HepG2 (cell line): ENCODE results near the gene GPLD1. TPM values are rescaled to one million over a fixed set of nuclear protein-coding genes. Genes with fewer than 3 reads are reported as not detected.
A peak's percentile ranks its signal among the peaks of the same experiment; 100 is the strongest.

Experiments used
- BORCS8-MEF2B ChIP-seq: sonication (generic); formaldehyde crosslinking; IDR thresholded peaks from 2 replicates; pipeline ENCODE4 v1.8.0; 2022; ENCODE audit warnings: mild to moderate bottlenecking, missing genetic modification reagents
- CBX2 ChIP-seq, 2 experiments: fragments of 200-600 bp in 1 of 2; sonication (generic); formaldehyde crosslinking in 1 of 2; IDR thresholded peaks; 2 replicates each; pipeline versions ENCODE4 v1.7.0 to v1.8.1; 2018 to 2022; ENCODE audit warnings: low read depth in 2 of 2, low read length in 1 of 2, mild to moderate bottlenecking in 1 of 2, missing genetic modification reagents in 1 of 2
- CREM ChIP-seq, 2 experiments: sonication (generic) in 1 of 2; formaldehyde crosslinking in 1 of 2; IDR thresholded peaks; 2 replicates each; pipeline versions ENCODE4 v1.4.0 to v1.6.1; 2016 to 2020; ENCODE audit warnings: antibody characterized with exemption in 1 of 2, mild to moderate bottlenecking in 1 of 2, missing genetic modification reagents in 1 of 2
- EHMT2 ChIP-seq: fragments of 200-600 bp; sonication (generic); IDR thresholded peaks from 2 replicates; pipeline ENCODE4 v1.7.0; 2017; ENCODE audit warnings: antibody characterized with exemption, low read depth, low read length, borderline replicate concordance
- FOXK1 ChIP-seq: sonication (generic); formaldehyde crosslinking; IDR thresholded peaks from 2 replicates; pipeline ENCODE4 v1.4.0; 2020; ENCODE audit warnings: low read depth, missing genetic modification reagents, borderline replicate concordance
- HMG20B ChIP-seq: conservative IDR thresholded peaks from 2 replicates; pipeline ENCODE4 v1.6.1; 2016; ENCODE audit warnings: missing genetic modification reagents, missing compliant biosample characterization
- HNRNPL ChIP-seq: fragments of 200-400 bp; formaldehyde crosslinking; IDR thresholded peaks from 2 replicates; pipeline ENCODE4 v1.6.1; 2017; ENCODE audit warnings: mild to moderate bottlenecking, low read depth, low read length
- KAT7 ChIP-seq: IDR thresholded peaks from 2 replicates; pipeline ENCODE4 v1.6.1; 2018; ENCODE audit warnings: borderline replicate concordance, missing compliant biosample characterization
- SMARCE1 ChIP-seq: fragments of 450-650 bp; IDR thresholded peaks from 2 replicates; pipeline ENCODE4 v1.6.1; 2017; ENCODE audit warnings: borderline replicate concordance
- ZC3H4 ChIP-seq: sonication (generic); formaldehyde crosslinking; IDR thresholded peaks from 2 replicates; pipeline ENCODE4 v1.4.0; 2020; ENCODE audit warnings: missing genetic modification reagents, borderline replicate concordance
- ZFP90 ChIP-seq: sonication (generic); formaldehyde crosslinking; IDR thresholded peaks from 2 replicates; pipeline ENCODE4 v1.8.0; 2022; ENCODE audit warnings: missing genetic modification reagents, mild to moderate bottlenecking, inconsistent platforms, borderline replicate concordance
- ZNF556 ChIP-seq: sonication (generic); formaldehyde crosslinking; IDR thresholded peaks from 2 replicates; pipeline ENCODE4 v1.4.0; 2020; ENCODE audit warnings: mild to moderate bottlenecking, missing genetic modification reagents, borderline replicate concordance
- polyA plus RNA-seq, 8 experiments: library from polyadenylated mRNA; depleted of rRNA in 3 of 8; stranded (reverse) in 7 of 8; unstranded in 1 of 8; fragments of >200 nt; fragmentation: Illumina TruSeq in 4 of 8; extraction: Trizol in 4 of 8; gene quantifications; 2 replicates each; pipeline versions ENCODE4 v1.2.1 to v1.2.3, GENCODE V29; 2011 to 2016; ENCODE audit warnings: low read depth in 4 of 8, missing spikeins in 1 of 8, mixed read lengths in 1 of 8; ENCODE audit not compliant: insufficient read depth in 1 of 8
- total RNA-seq, 5 experiments: library from RNA; depleted of rRNA; stranded (reverse); fragments of >200 nt; fragmentation: Illumina TruSeq; extraction: Trizol; gene quantifications; 2 replicates each; pipeline ENCODE4 v1.2.3, GENCODE V29; 2016; ENCODE audit warnings: low read depth in 1 of 5
- TF ChIP-seq, protein P1 (sequence below): sonication (generic); formaldehyde crosslinking; IDR thresholded peaks from 2 replicates; pipeline ENCODE4 v1.5.0; 2020; ENCODE audit warnings: missing genetic modification reagents
- TF ChIP-seq, protein P2 (sequence below): sonication (generic); formaldehyde crosslinking; IDR thresholded peaks from 2 replicates; pipeline ENCODE4 v1.5.1; 2020; ENCODE audit warnings: missing genetic modification reagents, mild to moderate bottlenecking, borderline replicate concordance
- TF ChIP-seq, protein P3 (sequence below): sonication (generic); formaldehyde crosslinking; IDR thresholded peaks from 2 replicates; pipeline ENCODE4 v1.5.1; 2020; ENCODE audit warnings: missing genetic modification reagents, mild to moderate bottlenecking, borderline replicate concordance
- TF ChIP-seq, protein P4 (sequence below): sonication (generic); formaldehyde crosslinking; IDR thresholded peaks from 2 replicates; pipeline ENCODE4 v1.4.0; 2020; ENCODE audit warnings: missing genetic modification reagents, mild to moderate bottlenecking, borderline replicate concordance
- TF ChIP-seq, protein P5 (sequence below): sonication (generic); formaldehyde crosslinking; IDR thresholded peaks from 2 replicates; pipeline ENCODE4 v1.8.1; 2022; ENCODE audit warnings: low read depth, mild to moderate bottlenecking, missing genetic modification reagents

Gene GPLD1
- total and polyA plus RNA-seq, 2 of the 13 experiments (the other 11 are each of a cell fraction or from before 2014, with no cell fraction given), result 6.2 to 7.6 TPM

DNA sequence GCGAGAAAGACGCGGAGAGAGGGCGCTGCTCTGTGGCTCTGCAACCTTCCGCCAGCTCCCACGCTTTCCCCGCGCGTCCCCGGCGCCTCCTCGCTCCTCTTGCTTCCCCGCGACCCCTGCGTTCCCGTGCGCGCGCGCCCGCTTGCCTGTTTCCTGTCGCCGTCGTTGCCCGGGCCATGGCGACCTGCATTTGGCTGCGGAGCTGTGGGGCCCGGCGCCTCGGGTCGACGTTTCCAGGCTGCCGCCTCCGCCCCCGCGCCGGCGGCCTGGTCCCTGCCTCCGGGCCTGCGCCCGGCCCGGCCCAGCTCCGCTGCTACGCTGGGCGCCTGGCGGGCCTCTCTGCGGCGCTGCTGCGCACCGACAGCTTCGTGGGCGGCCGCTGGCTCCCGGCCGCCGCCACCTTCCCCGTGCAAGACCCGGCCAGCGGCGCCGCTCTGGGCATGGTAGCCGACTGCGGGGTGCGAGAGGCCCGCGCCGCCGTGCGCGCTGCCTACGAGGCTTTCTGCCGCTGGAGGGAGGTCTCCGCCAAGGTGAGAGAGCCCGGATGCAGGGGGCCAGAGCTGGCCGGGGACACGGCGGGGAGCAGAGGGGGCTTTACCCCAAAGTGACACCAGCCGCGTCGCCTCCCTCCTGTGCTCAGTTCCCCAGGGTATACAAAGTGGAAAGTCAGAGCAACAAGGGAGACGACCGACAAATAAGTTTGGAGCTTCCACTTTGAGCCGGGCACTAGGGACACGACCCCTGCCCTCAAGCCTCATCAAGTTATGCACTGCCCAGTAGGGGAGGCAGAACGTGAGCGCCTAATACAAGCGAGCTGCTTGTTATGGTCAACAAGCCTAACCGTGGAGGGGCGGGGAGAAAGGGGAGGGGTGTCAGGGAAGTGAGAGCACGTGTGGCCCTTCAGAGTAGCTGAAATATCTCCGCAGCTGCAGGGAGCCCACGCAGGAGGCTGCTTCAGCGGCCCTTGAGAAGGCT is 5.7 kb upstream of the GPLD1 start, which contains the start of gene ALDH5A1 (continued):
- 0 out of 2 replicates have a peak, but pooled peaks have one; percentile 57 for TF ChIP-seq HNRNPL
- peak; percentile 98 for TF ChIP-seq KAT7
- TF ChIP-seq ZC3H4, result no peak
- TF ChIP-seq, protein P1, sequence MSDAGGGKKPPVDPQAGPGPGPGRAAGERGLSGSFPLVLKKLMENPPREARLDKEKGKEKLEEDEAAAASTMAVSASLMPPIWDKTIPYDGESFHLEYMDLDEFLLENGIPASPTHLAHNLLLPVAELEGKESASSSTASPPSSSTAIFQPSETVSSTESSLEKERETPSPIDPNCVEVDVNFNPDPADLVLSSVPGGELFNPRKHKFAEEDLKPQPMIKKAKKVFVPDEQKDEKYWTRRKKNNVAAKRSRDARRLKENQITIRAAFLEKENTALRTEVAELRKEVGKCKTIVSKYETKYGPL (CRISPR knock-in tag), result 0 out of 2 replicates have a peak, but pooled peaks have one; percentile 61
- TF ChIP-seq, protein P2, sequence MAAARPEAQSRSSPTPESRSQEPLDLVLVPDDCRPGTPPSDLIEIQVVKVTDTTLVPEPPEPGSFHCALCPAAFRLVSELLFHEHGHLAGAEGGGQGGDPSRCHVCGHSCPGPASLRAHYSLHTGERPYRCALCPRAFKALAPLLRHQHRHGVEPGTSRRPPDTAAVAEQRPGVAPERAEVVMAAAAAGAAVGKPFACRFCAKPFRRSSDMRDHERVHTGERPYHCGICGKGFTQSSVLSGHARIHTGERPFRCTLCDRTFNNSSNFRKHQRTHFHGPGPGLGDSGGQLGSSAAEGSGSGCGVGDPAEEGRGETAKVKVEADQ (CRISPR knock-in tag), result peak; percentile 92; the same call in 1 of the 2 replicates
- no peak for TF ChIP-seq HMG20B (CRISPR knock-in tag)
- peak; percentile 90 for TF ChIP-seq ZFP90
- TF ChIP-seq BORCS8-MEF2B (CRISPR knock-in tag), result no peak; the same call in none of the 2 replicates
- TF ChIP-seq, protein P3, sequence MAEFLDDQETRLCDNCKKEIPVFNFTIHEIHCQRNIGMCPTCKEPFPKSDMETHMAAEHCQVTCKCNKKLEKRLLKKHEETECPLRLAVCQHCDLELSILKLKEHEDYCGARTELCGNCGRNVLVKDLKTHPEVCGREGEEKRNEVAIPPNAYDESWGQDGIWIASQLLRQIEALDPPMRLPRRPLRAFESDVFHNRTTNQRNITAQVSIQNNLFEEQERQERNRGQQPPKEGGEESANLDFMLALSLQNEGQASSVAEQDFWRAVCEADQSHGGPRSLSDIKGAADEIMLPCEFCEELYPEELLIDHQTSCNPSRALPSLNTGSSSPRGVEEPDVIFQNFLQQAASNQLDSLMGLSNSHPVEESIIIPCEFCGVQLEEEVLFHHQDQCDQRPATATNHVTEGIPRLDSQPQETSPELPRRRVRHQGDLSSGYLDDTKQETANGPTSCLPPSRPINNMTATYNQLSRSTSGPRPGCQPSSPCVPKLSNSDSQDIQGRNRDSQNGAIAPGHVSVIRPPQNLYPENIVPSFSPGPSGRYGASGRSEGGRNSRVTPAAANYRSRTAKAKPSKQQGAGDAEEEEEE (CRISPR knock-in tag), result no peak; the same call in 1 of the 2 replicates
- TF ChIP-seq CBX2 (IDR thresholded peaks at IDR 0.05; ENCODE audit: low read depth, low read length), result no peak
- TF ChIP-seq CBX2 (CRISPR knock-in tag; IDR thresholded peaks at IDR 0.05; ENCODE audit: low read depth), result no peak
- TF ChIP-seq, protein P4, sequence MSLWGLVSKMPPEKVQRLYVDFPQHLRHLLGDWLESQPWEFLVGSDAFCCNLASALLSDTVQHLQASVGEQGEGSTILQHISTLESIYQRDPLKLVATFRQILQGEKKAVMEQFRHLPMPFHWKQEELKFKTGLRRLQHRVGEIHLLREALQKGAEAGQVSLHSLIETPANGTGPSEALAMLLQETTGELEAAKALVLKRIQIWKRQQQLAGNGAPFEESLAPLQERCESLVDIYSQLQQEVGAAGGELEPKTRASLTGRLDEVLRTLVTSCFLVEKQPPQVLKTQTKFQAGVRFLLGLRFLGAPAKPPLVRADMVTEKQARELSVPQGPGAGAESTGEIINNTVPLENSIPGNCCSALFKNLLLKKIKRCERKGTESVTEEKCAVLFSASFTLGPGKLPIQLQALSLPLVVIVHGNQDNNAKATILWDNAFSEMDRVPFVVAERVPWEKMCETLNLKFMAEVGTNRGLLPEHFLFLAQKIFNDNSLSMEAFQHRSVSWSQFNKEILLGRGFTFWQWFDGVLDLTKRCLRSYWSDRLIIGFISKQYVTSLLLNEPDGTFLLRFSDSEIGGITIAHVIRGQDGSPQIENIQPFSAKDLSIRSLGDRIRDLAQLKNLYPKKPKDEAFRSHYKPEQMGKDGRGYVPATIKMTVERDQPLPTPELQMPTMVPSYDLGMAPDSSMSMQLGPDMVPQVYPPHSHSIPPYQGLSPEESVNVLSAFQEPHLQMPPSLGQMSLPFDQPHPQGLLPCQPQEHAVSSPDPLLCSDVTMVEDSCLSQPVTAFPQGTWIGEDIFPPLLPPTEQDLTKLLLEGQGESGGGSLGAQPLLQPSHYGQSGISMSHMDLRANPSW (CRISPR knock-in tag), result no peak
- peak; percentile 32; the same call in 1 of the 2 replicates for TF ChIP-seq FOXK1 (CRISPR knock-in tag)
- TF ChIP-seq, protein P5, sequence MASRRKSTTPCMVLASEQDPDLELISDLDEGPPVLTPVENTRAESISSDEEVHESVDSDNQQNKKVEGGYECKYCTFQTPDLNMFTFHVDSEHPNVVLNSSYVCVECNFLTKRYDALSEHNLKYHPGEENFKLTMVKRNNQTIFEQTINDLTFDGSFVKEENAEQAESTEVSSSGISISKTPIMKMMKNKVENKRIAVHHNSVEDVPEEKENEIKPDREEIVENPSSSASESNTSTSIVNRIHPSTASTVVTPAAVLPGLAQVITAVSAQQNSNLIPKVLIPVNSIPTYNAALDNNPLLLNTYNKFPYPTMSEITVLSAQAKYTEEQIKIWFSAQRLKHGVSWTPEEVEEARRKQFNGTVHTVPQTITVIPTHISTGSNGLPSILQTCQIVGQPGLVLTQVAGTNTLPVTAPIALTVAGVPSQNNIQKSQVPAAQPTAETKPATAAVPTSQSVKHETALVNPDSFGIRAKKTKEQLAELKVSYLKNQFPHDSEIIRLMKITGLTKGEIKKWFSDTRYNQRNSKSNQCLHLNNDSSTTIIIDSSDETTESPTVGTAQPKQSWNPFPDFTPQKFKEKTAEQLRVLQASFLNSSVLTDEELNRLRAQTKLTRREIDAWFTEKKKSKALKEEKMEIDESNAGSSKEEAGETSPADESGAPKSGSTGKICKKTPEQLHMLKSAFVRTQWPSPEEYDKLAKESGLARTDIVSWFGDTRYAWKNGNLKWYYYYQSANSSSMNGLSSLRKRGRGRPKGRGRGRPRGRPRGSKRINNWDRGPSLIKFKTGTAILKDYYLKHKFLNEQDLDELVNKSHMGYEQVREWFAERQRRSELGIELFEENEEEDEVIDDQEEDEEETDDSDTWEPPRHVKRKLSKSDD (CRISPR knock-in tag), result no peak; the same call in 1 of the 2 replicates
- no peak for TF ChIP-seq EHMT2
- TF ChIP-seq ZNF556, result peak; percentile 77; the same call in 1 of the 2 replicates
- no peak for TF ChIP-seq CREM (IDR thresholded peaks at IDR 0.05)
- TF ChIP-seq CREM (CRISPR knock-in tag; IDR thresholded peaks at IDR 0.05), result no peak
- no peak for TF ChIP-seq SMARCE1
